ENCODE results near the gene IRS1.
A peak's percentile ranks its signal among the peaks of the same experiment; 100 is the strongest.

GRCh38 chr2:226756131-226756530 is 43.5 kb downstream of the IRS1 start:
- TF ChIP-seq, protein P1, sequence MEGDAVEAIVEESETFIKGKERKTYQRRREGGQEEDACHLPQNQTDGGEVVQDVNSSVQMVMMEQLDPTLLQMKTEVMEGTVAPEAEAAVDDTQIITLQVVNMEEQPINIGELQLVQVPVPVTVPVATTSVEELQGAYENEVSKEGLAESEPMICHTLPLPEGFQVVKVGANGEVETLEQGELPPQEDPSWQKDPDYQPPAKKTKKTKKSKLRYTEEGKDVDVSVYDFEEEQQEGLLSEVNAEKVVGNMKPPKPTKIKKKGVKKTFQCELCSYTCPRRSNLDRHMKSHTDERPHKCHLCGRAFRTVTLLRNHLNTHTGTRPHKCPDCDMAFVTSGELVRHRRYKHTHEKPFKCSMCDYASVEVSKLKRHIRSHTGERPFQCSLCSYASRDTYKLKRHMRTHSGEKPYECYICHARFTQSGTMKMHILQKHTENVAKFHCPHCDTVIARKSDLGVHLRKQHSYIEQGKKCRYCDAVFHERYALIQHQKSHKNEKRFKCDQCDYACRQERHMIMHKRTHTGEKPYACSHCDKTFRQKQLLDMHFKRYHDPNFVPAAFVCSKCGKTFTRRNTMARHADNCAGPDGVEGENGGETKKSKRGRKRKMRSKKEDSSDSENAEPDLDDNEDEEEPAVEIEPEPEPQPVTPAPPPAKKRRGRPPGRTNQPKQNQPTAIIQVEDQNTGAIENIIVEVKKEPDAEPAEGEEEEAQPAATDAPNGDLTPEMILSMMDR (IDR thresholded peaks at IDR 0.05): no peak
- TF ChIP-seq POLR2AphosphoS5 (IDR thresholded peaks at IDR 0.05): peak in 1 of 4 donors; percentile 40
- TF ChIP-seq POLR2A (IDR thresholded peaks at IDR 0.05): no peak
- TF ChIP-seq EP300 (IDR thresholded peaks at IDR 0.05): no peak
